ENCODE data around the gene CUEDC2.

CUEDC2 gene

DNA sequence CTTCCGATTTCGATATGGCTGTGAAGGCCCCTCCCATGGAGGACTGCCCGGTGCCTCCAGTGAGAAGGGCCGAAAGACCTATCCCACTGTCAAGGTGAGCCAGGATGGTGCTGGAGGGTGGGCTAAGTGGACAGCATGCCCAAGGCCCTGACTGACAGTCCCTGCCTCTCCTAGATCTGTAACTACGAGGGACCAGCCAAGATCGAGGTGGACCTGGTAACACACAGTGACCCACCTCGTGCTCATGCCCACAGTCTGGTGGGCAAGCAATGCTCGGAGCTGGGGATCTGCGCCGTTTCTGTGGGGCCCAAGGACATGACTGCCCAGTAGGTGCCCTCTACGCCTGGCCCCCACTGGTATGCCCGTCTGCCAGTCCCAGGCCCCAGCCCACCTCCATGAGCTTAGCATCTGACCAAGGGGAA lies 35.6 kb downstream of the CUEDC2 start:
- no peak for DNase-seq

DNA sequence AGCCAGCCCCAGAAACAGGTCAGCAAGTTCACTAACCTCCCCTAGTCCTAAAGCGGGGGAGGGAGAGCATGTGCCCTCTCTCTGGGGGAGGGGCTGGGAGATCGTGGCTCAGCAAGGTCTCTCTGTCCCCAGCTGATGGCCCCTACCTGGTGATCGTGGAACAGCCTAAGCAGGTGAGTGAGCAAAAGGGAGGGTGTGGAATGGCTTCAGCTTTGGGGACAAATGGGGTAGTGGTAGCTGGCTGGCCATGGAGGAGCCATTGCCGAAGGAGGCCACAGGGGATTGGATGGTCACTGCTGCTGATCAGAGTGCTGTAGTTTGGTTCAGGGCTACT lies 36.1 kb downstream of the CUEDC2 start:
- DNase-seq: no peak

DNA sequence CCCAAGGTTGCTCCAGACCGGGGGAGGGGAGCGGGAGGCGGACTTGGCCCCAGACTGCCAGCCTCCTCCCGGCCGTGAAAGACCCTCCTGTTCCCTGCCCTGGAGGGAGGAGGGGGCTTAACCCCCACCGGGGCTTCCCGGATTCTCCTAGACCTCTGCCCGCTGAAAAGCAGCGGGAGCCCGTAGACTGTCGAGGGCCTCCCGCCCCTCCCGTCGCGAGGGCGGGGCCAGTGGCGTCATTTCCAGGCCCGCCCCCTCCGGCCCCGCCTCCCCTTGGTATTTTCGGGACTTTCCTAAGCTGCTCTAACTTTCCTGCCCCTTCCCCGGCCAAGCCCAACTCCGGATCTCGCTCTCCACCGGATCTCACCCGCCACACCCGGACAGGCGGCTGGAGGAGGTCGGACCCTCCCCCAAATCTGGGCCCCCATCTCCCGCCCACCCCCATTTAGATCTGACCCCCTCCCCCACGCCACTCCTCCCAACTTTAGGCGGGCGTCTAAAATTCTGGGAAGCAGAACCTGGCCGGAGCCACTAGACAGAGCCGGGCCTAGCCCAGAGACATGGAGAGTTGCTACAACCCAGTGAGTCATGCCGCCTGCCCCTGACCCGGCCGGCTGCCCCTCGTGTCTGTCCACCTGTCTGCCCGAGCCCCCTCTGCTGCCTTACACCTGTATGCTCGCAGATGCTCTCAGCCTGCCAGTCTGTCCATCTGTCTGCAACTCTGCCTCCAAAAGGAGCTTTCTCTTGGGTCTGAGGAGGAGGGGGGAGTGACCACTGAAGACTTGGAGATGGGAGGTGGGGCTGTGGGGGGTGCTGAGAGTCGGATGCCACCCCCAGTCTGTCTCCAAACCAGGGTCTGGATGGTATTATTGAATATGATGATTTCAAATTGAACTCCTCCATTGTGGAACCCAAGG lies 36.7 kb downstream of the CUEDC2 start, which contains the start of gene NFKB2:
Gene NFKB2, plus strand, starts transcription at position 306 of the 917 bp plus-strand sequence. Its CDS starts 255 bp downstream, at position 561.
- peak; percentile 93 for DNase-seq

DNA sequence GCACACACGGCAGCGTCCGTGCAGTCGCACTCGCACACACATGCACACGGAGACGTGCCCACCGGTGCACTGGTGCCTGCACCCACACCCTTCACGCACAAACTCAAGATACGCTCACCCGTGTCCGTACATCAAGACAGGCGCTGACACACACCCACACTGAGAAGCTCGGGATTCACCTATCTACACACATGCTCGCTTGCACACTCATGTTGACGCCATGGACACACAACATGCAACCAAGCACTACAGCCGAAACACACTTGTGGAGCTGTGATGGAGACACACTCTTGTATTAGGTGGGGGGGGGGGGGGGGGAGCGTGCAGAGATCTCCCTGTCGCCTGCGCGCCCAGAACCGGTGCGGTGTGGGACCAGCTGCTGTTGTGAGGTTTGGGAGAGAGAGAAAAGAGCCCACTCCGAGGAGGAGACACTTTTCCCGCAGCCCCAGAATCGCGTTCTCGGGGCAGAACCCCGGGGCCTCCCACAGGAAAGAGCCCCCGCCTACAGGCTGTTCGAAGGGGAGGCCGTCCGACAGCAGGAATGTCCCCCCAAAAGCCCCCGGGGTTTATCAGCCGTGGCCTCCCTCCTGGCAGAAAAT lies 37.5 kb downstream of the CUEDC2 start:
- DNase-seq: no peak

DNA sequence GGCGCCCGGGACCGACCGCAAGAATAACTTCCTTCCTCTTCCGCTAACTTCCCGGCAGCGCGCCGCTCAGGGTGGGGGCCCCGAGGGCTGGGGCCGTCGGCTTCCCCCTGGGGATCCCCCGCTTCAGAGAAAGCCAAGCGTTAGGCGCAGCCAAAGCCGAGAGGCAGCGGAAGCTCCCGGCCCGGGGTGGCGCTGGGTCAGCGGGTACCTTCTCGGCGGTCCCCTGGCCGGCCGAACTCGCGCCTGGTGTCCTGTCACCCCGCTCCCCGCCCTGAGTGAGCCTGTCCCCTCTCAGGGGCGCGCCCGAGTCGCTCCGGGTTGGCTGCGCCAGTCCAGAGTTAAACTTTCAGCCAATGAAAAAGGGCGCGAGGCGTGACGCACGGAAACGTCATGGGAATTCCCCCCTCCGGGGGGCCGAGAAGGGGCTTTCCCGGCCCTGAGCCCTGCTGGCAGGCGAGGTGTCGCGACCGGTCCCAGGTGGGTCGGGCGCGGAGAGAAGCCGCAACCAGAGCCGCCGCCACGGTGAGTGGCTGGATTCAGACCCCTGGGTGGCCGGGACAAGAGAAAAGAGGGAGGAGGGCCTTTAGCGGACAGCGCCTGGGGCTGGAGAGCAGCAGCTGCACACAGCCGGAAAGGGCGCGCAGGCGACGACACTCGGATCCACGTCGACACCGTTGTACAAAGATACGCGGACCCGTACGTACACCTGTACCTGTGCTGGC lies 38.1 kb downstream of the CUEDC2 start:
- DNase-seq: peak; percentile 99

DNA sequence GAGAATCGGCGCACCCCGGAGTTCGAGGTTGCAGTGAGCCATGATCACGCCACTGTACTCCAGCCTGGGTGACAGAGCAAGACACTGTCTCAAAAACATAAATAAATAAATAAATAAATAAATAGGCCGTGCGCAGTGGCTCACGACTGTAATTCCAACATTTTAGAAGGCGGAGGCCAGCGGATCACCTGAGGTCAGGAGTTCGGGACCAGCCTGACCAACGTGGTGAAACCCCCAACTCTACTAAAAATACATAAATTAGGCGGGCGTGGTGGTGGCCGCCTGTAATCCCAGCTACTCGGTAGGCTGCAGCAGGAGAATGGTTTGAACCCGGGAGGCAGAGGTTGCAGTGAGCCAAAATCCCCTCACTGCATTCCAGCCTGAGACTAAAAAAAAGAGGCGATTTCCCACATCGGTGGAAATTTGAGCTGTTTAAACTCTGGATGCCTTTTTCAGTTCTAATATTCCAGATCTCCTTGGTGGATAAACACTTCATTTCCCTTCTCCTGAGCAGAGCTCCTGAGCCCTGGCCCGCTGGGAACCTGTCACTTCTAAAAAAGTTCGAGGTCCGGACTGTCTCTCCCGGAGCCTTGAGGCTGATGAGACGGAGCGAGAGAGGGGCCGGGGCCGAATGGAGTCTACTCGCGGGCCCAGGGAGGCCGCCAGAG lies 38.8 kb downstream of the CUEDC2 start:
- no peak for DNase-seq

DNA sequence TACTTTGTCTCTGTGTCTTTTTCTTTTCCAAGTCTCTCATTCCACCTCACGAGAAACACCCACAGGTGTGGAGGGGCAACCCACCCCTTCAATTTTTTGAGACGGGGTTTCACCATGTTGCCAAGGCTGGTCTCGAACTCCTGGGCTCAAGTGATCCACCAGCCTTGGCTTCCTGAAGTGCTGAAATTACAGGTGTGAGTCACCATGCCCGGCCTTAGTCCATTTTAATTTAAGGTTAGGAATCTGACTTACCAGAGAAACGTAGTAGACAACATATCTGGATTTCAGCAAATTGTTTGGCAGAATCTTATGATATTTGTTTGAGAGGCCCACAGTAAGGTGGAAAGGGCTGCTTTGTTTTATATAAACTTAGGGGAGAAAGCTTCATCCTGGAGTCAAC lies 40.1 kb downstream of the CUEDC2 start:
- no peak for DNase-seq

DNA sequence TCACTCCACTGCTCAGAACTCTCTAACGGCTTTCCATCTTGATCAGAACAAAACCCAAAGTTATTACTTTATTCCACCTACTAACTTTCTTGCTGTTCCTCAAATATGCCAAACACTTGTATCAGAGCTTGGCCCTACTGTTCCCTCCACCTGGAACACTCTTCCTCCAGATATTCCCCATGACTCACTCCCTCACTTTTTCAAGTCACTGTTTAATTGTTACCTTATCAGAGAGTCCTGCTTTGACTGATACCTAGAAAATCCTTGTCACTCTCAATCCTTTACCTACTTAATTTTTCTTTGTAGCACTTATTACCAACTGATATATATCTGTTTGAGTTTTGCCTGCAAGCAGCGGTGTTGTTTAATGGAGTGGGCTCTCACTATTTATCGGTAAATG lies 42.5 kb downstream of the CUEDC2 start:
- DNase-seq: no peak

DNA sequence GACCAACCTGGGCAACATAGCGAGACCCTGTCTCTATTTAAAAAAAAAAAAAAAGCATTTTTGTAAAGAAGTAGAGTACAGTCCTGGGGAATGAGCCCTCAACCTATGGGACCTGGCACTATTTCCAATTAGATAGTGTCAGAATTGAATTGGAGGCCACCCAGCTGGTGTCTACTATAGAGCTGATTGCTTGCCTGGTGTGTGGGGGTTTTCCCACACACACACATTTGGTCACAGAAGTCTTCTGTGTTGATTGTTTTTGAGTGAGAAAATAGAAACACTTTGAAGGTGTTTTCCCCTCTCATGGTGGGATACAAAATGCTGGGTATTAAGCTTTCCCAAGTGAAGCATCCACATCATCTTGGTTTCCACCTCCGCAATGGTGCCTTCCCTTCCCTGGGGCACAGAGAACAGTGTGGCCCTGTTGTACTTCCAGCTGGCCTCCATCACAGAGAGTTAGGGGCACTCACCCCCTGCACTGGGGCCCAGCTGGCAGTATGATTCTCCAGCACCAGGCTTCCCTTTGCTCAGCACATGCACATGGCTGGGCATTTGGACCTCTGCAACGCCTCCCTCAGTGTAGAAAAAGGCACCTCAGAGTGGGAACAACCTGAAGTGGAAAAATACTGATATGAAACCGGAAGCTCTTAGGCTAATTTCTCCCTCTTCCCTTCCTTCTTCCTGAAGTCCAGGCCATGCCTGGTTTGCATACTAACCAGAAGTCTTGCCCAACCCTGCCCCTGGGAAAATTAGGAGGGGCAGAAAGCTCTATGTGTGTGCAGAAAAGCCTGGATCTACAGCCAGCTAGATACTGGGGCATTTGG lies 47.6 kb downstream of the CUEDC2 start:
- no peak for DNase-seq

DNA sequence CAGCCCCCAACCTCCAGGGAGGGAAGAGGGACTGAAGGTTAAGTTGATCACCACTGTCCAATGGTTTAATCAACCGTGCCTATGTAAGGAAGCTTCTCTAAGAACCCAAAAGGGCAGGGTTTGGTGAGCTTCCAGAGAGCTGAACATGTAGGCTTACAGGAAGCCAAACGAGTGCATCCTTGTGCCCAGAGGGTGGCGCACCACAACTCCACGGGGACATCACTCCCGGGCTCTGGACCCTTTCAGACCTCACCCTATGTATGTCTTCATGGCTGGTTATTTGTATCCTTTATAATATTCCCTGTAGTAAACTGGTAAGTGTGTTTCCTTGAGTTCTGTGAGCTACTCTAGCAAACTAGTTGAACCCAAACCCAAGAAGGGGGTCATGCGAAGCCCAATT lies 48.3 kb downstream of the CUEDC2 start:
- DNase-seq: no peak

DNA sequence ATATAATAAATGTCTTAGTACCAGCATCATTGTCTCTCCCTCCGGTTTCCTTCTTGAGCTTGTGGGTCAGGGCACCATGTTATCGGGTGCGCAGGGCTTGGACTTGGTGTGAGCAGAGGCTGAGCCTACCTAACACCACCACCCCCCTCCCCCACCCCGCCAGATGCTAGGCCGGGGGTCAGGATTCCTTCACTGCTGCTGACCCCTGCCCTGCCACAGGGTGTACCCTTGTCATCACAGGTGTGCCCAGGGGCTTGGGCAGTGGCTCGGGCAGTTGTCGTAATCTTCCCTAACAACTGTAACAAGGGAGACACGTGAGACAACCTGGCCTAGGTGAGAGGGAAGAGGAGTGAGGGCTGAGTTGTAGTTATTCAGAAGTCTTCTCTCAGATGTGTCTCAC lies 49.5 kb downstream of the CUEDC2 start:
- DNase-seq: no peak

DNA sequence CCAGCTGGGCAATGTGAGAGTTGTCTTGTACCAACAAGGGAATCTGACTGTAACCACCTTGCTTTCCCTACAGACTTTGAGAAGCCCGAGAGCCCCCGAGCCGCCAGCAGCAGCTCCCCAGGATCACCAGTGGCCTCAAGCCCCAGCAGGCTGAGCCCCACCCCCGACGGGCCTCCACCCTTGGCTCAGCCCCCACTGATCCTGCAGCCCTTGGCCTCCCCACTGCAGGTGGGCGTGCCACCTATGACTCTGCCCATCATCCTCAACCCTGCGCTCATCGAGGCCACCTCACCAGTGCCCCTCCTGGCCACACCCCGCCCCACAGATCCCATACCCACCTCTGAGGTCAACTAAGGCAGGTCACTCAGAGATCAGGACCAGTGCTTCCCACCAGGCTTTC lies 50.4 kb downstream of the CUEDC2 start:
- DNase-seq: no peak

DNA sequence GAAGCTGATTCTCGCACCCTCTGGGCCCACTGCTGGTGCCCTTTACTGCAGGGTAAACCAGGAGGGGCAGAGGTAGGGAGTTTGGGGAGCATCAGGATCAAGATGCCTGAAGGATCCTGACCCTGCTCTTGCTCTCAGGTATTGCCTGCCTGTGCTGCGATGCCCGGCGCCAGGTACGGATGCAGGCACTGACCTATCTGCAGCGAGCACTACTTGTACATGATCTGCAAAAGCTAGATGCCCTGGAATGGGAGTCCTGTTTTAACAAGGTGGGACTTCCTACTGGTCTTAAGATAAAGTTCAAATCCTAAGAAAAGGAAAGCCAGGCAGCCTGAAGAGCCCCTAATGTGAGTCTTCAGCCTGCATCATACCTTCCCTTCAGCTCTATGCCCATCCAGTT lies 53.0 kb downstream of the CUEDC2 start:
- no peak for DNase-seq

DNA sequence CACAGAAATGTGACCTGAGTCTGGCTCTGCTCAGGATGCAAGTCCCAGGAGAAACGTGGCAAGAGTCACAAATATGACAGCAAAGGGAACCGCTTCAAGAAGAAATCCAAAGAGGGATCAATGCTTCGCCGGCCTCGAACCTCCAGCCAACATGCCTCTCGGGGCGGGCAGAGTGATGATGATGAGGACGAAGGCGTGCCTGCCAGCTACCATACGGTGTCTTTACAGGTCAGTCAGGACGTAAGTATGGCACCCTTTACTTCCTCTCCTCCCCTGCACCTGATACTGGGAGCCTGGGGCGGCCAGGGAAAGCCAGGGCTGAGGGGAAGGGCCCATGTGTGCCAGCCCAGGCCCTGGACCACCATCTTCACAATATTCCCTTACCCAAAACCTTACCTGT lies 55.5 kb downstream of the CUEDC2 start:
- no peak for DNase-seq

DNA sequence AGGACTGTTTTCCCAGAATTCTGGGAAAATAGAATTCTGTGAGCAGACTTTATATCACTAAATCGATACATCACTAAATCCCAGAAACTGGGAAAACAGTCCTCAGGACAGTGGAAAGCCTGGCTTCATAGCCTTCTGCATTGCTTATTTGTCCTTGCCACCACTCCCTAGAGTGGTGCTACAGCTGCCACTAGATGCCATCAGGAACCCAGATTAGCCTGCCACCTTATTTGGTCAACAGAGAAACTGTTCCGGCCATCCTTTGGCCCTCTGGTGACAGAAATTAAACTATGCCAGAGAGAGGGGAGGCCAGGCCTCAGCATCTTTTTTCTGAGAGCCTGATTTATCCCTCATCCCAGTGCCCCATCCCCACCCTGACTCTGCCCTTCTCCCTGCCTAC lies 56.5 kb downstream of the CUEDC2 start:
- DNase-seq: no peak

DNA sequence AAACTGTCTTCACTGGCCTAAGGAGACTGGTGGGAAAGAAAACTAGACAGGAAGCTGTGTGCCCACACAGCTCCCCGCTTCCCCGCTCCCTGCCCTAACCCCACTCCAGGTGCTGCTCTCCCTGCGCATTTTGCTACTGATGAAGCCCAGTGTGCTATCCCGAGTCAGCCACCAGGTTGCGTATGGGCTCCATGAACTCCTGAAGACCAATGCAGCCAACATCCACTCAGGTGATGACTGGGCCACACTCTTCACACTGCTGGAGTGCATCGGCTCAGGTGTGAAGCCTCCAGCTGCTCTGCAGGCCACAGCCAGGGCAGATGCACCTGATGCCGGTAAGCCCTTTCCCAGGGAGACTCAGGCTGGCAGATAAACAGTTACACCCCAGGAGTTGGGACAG lies 57.1 kb downstream of the CUEDC2 start:
- DNase-seq: no peak

Data from activated CD8-positive, alpha-beta memory T cell treated with anti-CD3 and anti-CD28 coated beads, Interleukin-2, amount 50 U/mL, for 4 hours (primary cell).